Measurements from ENCODE around the gene SCD.

GRCh38 chr10:100334762-100335161, 12.3 kb upstream of the SCD start:
- no peak for TF ChIP-seq EZH2phosphoT487 (IDR thresholded peaks at IDR 0.05; ENCODE audit: insufficient read depth, low read depth)
- no peak for TF ChIP-seq EZH2 (IDR thresholded peaks at IDR 0.05; ENCODE audit: insufficient read depth, poor library complexity, severe bottlenecking)
